BLaER1 treated with 17β-estradiol and CSF1 and Interleukin-3, amounts not matched to agents 10 nM and 100 nM (cell line): ENCODE results near the gene CFAP99.
A peak's percentile ranks its signal among the peaks of the same experiment; 100 is the strongest.
"Not testable (repeated sequence)": the region's sequence is repeated elsewhere in the genome, so short reads cannot be mapped to it uniquely, and the experiment has no call there.

Experiments used
- H3K27ac ChIP-seq, 11 experiments: shearing (Covaris generic); formaldehyde crosslinking; 2 replicates each; pipeline ENCODE4 v1.8.1; 2022
- H3K27me3 ChIP-seq, 11 experiments: shearing (Covaris generic); formaldehyde crosslinking; 2 replicates each; pipeline ENCODE4 v1.8.1; 2022
- H3K36me3 ChIP-seq, 11 experiments: shearing (Covaris generic); formaldehyde crosslinking; 2 replicates each; pipeline ENCODE4 v1.8.1; 2022
- H3K4me1 ChIP-seq, 10 experiments: shearing (Covaris generic); formaldehyde crosslinking; 2 replicates each; pipeline ENCODE4 v1.8.1; 2022
- H3K4me2 ChIP-seq, 11 experiments: shearing (Covaris generic); formaldehyde crosslinking; 2 replicates each; pipeline ENCODE4 v1.8.1; 2022
- H3K4me3 ChIP-seq, 10 experiments: shearing (Covaris generic); formaldehyde crosslinking; 2 replicates each; pipeline ENCODE4 v1.8.1; 2022
- H3K9ac ChIP-seq, 11 experiments: shearing (Covaris generic); formaldehyde crosslinking; 2 replicates each; pipeline ENCODE4 v1.8.1; 2022
- H3K9me3 ChIP-seq, 11 experiments: shearing (Covaris generic); formaldehyde crosslinking; replicated peaks in 1 of 11; 2 replicates each; pipeline ENCODE4 v1.8.1; 2022
- H4K20me1 ChIP-seq, 11 experiments: shearing (Covaris generic); formaldehyde crosslinking; 2 replicates each; pipeline ENCODE4 v1.8.1; 2022
- Cebpa-rat ChIP-seq, 11 experiments: shearing (Covaris generic); IDR thresholded peaks; 2 replicates each; pipeline ENCODE4 v1.8.1; 2022

Gene CFAP99

DNA sequence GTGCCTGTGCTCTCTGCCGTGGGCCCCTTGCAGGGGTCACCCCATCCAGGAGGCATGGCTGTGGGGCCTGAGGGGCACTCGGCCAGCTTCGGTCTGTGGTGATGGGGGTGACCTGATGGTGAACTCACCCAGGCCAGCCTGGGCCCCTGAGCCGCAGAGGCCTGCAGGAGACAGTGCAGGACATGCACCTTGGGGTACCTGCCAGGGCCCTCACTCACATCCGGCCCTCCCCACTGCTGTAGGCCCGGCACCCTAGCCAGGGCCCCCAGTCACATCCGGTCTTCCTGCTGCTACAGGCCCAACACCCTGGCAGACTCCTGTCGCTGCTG is 7.3 kb downstream of the CFAP99 start:
- H3K27me3 ChIP-seq, result peaks cover 4 to 16% (median 12%) of the 10 kb centered on the region in 11 experiments
- H3K27ac ChIP-seq, result no peak overlapping the region
- H3K4me1 ChIP-seq, result peaks cover 8 to 28% (median 14%) of the 10 kb centered on the region in 10 experiments
- 0 out of 22 replicates have a peak overlapping the region, but pooled peaks of 1 of the 11 experiments have one; percentile 17 for H3K9ac ChIP-seq
- no peak overlapping the region for H3K4me3 ChIP-seq
- H4K20me1 ChIP-seq, result peaks cover 0 to 20% (median 4%) of the 10 kb centered on the region in 11 experiments; a peak in 6 of 22 replicates
- no peaks in the 10 kb centered on the region for H3K36me3 ChIP-seq
- H3K9me3 ChIP-seq, result no peaks in the 10 kb centered on the region
- H3K4me2 ChIP-seq, result no peak overlapping the region; a peak in 1 of 22 replicates
- TF ChIP-seq Cebpa-rat (IDR thresholded peaks at IDR 0.05), result no peak

DNA sequence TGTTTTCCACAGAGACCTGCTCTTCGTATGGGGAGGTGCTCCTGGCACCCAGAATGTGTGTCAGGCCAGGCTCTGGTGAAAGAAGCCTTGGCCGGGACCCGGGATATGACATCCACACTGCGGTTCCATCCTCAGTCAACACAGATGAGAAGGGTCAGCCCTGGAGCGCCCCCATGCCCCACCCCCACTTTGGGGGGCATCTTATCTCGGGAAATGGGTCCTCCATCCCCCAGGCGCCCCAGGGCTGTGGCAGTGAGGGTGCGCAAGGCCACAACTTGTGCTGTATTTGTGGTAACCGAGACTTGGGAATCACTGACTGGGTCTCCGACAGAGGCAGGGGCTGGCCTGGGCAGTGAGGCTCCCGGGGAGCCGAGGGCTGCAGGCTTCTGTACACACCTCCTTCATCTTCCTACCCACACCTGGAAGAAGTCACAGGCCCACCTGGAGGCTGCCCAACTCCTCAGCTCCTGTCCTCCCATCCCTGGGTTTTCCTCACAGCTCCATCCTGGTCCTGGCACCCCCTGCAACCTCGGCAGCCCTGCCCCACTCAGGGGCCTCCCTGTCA is 8.0 kb downstream of the CFAP99 start:
- Histone ChIP-seq H3K4me1 (peaks cover 8 to 24% (median 14%) of the 10 kb centered on the region in 10 experiments), H3K9ac (no peak overlapping the region), H4K20me1 (peaks cover 0 to 20% (median 4%) of the 10 kb centered on the region in 11 experiments; a peak in 6 of 22 replicates), H3K36me3 (no peaks in the 10 kb centered on the region), H3K27me3 (peaks cover 0 to 9% (median 5%) of the 10 kb centered on the region in 11 experiments; a peak in 11 of 22 replicates), H3K4me2 (peak overlapping the region in 3 of 11 experiments; percentile 61 to 75 (median 73); a peak in 1 of 22 replicates), H3K9me3 (0 out of 22 replicates have a peak, but pooled peaks cover 0 to 3% (median 0%) of the 10 kb centered on the region in 11 experiments), H3K27ac (no peak overlapping the region), H3K4me3 (no peak overlapping the region)
- no peak for TF ChIP-seq Cebpa-rat (IDR thresholded peaks at IDR 0.05)

DNA sequence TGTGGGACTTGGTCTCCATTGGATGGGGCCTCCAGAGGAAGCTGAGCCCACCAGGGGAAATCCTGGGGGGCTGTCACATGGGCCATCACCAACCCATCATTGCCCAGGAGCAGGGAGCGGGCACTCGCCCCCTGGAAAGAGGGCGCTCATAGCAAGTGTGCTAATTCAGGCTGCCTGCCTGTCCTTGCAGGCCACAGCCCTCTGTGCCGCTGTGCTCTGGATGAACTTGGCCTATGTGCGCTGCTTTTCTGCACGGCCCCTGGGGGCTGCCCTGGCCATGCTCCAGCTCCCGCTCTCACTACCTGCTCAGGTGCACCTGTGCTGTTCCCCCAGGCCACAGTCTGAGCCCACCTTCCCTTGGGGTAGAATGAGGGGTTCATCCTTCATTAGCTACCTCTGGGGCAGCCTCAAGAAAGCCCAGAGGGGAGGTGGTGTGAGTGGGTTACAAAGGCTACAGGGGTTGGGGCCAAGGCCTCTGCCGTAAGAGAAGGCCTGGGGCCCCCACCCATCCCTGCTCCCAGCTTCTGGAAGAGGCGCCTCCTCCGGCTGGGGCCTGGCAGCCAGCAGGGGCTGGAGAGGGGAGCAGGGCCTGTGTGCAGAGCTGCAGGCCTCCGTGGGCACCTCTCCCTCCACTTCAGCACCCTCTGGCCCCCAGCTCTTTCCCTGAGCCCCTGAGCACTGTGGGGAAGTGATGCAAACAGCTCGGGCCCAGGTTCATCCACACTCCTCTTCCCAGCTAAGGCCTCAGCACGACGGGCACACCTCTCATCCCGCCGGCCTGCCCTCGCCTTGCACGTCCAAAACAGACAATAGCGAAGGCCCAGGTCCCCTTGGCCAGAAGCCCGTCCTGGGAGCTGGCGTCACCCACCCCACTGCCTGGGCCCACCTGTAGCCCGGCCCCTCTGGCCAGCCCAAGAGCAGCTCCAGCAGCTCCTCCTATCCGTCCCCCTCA is 8.9 kb downstream of the CFAP99 start:
- peak overlapping the region; percentile 45 to 77 (median 64) for H3K4me2 ChIP-seq
- no peak for TF ChIP-seq Cebpa-rat (IDR thresholded peaks at IDR 0.05)
- peaks cover 0 to 20% (median 4%) of the 10 kb centered on the region in 11 experiments; a peak in 6 of 22 replicates for H4K20me1 ChIP-seq
- peaks cover 0 to 3% (median 0%) of the 10 kb centered on the region in 11 experiments; a peak in 1 of 22 replicates for H3K27me3 ChIP-seq
- peaks cover 8 to 24% (median 14%) of the 10 kb centered on the region in 10 experiments for H3K4me1 ChIP-seq
- no peaks in the 10 kb centered on the region for H3K36me3 ChIP-seq
- 0 out of 22 replicates have a peak, but pooled peaks cover 0 to 5% (median 0%) of the 10 kb centered on the region in 11 experiments for H3K9me3 ChIP-seq
- H3K27ac ChIP-seq, result no peak overlapping the region
- H3K4me3 ChIP-seq, result no peak overlapping the region
- H3K9ac ChIP-seq, result peak overlapping the region in 5 of 11 experiments; percentile 9 to 39 (median 24); a peak in 3 of 22 replicates

DNA sequence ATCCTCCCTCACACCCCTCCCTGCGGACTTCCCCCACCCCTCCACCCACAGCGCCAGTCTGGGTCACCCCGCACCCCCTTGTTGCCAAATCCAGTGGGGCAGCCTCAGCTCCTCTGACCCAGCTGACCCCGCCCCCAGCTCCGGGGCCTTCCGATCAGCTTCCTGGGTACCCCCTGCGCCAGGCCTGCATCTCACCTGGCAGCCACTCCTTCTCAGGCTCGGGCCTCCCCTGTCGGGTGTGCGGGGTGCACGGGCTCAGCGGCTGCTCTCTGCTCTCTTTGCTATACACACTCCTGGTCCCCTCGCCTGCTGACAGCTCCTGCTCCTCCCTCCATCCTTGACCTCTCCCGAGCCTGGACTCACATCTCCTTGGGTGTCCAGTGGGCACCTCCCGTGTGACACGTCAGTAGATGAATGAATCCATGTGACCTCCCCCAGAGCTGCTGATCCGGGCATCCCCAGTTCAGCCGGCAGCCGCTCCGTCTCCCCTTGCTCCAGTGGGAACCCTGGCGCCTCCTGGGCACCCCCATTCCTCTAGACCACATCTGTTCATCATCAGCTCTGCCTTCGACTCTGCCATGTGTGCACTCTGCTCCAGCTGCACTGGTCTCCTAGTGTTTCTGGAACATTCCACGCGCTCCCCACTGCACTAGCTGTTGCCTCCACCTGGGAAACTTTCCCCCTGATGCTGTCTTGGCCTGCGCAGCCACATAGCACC is 9.9 kb downstream of the CFAP99 start:
- peaks cover 11 to 31% (median 15%) of the 10 kb centered on the region in 10 experiments for H3K4me1 ChIP-seq

DNA sequence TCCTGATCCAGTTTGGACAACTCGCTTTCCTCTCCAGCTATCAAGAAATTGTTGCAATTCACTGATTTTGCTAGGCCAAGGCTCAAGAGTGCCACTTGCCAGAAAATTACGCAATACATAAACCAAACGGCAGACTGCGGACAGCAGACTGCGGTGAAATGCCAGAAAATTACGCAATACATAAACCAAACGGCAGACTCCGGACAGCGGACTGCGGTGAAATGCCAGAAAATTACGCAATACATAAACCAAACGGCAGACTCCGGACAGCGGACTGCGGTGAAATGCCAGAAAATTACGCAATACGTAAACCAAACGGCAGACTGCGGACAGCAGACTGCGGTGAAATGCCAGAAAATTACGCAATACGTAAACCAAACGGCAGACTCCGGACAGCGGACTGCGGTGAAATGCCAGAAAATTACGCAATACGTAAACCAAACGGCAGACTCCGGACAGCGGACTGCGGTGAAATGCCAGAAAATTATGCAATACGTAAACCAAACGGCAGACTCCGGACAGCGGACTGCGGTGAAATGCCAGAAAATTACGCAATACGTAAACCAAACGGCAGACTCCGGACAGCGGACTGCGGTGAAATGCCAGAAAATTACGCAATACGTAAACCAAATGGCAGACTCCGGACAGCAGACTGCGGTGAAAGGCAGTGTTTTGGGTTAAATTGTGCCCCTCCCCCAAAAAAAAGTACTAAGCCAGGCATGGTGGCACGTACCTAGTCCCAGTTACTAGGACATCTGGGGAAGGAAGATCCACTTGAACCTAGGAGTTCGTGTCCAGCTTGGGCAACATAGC is 11.4 kb downstream of the CFAP99 start:
- H3K9ac ChIP-seq, H3K4me3 ChIP-seq, H3K36me3 ChIP-seq, H3K27me3 ChIP-seq, H3K4me2 ChIP-seq, H3K27ac ChIP-seq, H3K9me3 ChIP-seq: not testable (repeated sequence)
- Histone ChIP-seq H3K4me1 (peaks cover 11 to 36% (median 22%) of the 10 kb centered on the region in 10 experiments), H4K20me1 (peaks cover 0 to 19% (median 4%) of the 10 kb centered on the region in 11 experiments; a peak in 6 of 22 replicates)
- peak; percentile 69 to 98 (median 88); a peak in 19 of 22 replicates for TF ChIP-seq Cebpa-rat (IDR thresholded peaks at IDR 0.05)

More for the DNA sequence above, 9.9 kb downstream of the CFAP99 start:
- Histone ChIP-seq H4K20me1 (peaks cover 0 to 20% (median 4%) of the 10 kb centered on the region in 11 experiments; a peak in 6 of 22 replicates), H3K4me3 (no peak overlapping the region), H3K9me3 (0 out of 22 replicates have a peak, but pooled peaks cover 0 to 5% (median 0%) of the 10 kb centered on the region in 11 experiments), H3K4me2 (peak overlapping the region; percentile 45 to 77 (median 64); a peak in 18 of 22 replicates), H3K9ac (0 out of 22 replicates have a peak overlapping the region, but pooled peaks of 1 of the 11 experiments have one; percentile 39), H3K27me3 (0 out of 22 replicates have a peak, but pooled peaks cover 0 to 3% (median 0%) of the 10 kb centered on the region in 11 experiments), H3K36me3 (no peaks in the 10 kb centered on the region), H3K27ac (no peak overlapping the region)
- no peak for TF ChIP-seq Cebpa-rat (IDR thresholded peaks at IDR 0.05)

DNA sequence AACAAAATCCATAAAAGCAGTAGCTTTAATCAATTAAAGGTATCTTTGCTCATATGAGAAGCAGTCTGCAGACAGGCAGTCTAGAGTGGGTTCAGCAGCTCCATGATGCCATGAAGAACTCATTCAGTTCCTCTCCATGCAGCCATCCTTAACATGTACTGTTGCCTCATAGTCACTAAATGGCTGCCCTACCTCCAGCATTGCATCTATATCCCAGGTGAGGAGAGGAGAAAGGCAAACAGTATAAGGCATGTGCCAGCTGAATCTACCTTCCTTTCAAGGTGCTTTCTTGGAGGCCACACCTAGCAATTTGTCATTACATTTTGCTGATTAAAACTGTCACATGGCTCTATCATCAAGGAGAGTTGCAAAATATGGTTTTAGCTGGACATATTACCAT is 13.2 kb downstream of the CFAP99 start:
- H3K27ac ChIP-seq, result no peak overlapping the region
- peaks cover 11 to 32% (median 23%) of the 10 kb centered on the region in 10 experiments for H3K4me1 ChIP-seq
- TF ChIP-seq Cebpa-rat (IDR thresholded peaks at IDR 0.05), result no peak
- 0 out of 22 replicates have a peak, but pooled peaks cover 0 to 5% (median 0%) of the 10 kb centered on the region in 11 experiments for H3K9me3 ChIP-seq
- H3K27me3 ChIP-seq, result no peaks in the 10 kb centered on the region
- no peaks in the 10 kb centered on the region for H3K36me3 ChIP-seq
- peaks cover 0 to 11% (median 0%) of the 10 kb centered on the region in 11 experiments; a peak in 6 of 22 replicates for H4K20me1 ChIP-seq
- no peak overlapping the region for H3K4me3 ChIP-seq
- H3K4me2 ChIP-seq, result no peak overlapping the region
- no peak overlapping the region for H3K9ac ChIP-seq

DNA sequence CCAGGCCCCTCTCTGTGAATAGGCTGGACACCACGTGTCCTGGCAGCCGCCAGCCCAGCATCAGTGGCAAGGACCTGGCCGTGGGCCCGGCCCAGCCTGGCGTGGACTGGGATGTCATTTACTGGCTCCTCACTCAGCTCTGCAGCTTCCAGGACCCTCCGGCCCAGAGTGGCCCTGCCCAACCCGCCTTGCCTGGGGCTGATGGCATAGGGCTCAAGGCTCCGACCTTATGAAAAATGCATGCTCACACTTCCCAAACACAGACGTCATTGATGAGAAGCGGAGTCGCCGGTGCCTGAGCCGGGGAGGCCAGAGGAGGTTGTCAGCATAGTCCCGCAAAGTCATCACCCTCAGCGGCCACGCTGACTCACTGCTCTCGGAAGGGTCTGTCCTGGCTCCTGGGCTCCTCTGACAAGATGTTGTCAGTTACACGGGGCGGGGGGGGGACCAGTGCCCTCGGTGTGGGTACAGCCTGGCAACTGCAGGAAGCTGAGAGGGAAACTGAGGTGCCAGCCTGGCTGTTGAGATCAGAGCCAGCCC is 14.3 kb downstream of the CFAP99 start:
- peaks cover 0 to 1% (median 0%) of the 10 kb centered on the region in 11 experiments; a peak in 3 of 22 replicates for H4K20me1 ChIP-seq
- no peaks in the 10 kb centered on the region for H3K36me3 ChIP-seq
- no peak overlapping the region for H3K27ac ChIP-seq
- H3K27me3 ChIP-seq, result no peaks in the 10 kb centered on the region
- TF ChIP-seq Cebpa-rat (IDR thresholded peaks at IDR 0.05), result no peak
- no peak overlapping the region for H3K4me3 ChIP-seq
- H3K9me3 ChIP-seq, result 0 out of 22 replicates have a peak, but pooled peaks cover 0 to 5% (median 0%) of the 10 kb centered on the region in 11 experiments
- H3K4me1 ChIP-seq, result peaks cover 4 to 23% (median 15%) of the 10 kb centered on the region in 10 experiments
- H3K4me2 ChIP-seq, result peak overlapping the region in 4 of 11 experiments; percentile 15 to 54 (median 19); a peak in 5 of 22 replicates
- H3K9ac ChIP-seq, result 0 out of 22 replicates have a peak overlapping the region, but pooled peaks of 1 of the 11 experiments have one; percentile 5
